Right lobe of liver (tissue), 4 donors: ENCODE data around the gene RAP1GAP2.

Experiments used
- CTCF ChIP-seq, 4 donors: fragments of 200-600 bp in 3 of 4; fragments of 450-650 bp in 1 of 4; IDR thresholded peaks; one replicate each; pipeline versions ENCODE4 v1.5.1 to v1.8.0; 2016 to 2022; ENCODE audit warnings: antibody characterized with exemption in 4 of 4, mild to moderate bottlenecking in 2 of 4
- POLR2A ChIP-seq: fragments of 450-650 bp; IDR thresholded peaks from one replicate; pipeline ENCODE4 v1.6.1; 2017; ENCODE audit warnings: antibody characterized with exemption, mild to moderate bottlenecking
- donor health status: DM: no; HTN: no; CAD: no.
- donor health status: DM: no; HTN: no; CAD: no.
- donor health status: DM: no; HTN: yes; CAD: no.

- TF ChIP-seq CTCF (IDR thresholded peaks at IDR 0.05) (no peak), POLR2A (no peak)
Measured at GRCh38 chr17:2936771-2937321, 140.6 kb downstream of the RAP1GAP2 start.
